HEK293 (cell line): Measurements from ENCODE around the gene OXCT2.

Experiments used
- ATF2 ChIP-seq: fragments of 450-650 bp; formaldehyde crosslinking; IDR thresholded peaks from 2 replicates; pipeline ENCODE4 v1.5.1; 2016; ENCODE audit warnings: missing biosample characterization, missing genetic modification characterization, low read depth
- ELK4 ChIP-seq: IDR thresholded peaks from 2 replicates; pipeline ENCODE4 v1.6.1; 2011; ENCODE audit warnings: mild to moderate bottlenecking, low read depth, low read length, borderline replicate concordance
- HOXA7 ChIP-seq: sonication (generic); formaldehyde crosslinking; IDR thresholded peaks from 2 replicates; pipeline ENCODE4 v1.8.1; 2022; ENCODE audit warnings: missing genetic modification reagents, borderline replicate concordance
- KLF17 ChIP-seq: fragments of 450-650 bp; formaldehyde crosslinking; IDR thresholded peaks from 2 replicates; pipeline ENCODE4 v1.5.1; 2016; ENCODE audit warnings: missing biosample characterization, missing genetic modification characterization
- PRDM4 ChIP-seq: fragments of 450-650 bp; formaldehyde crosslinking; IDR thresholded peaks from 2 replicates; pipeline ENCODE4 v1.5.1; 2017; ENCODE audit warnings: missing biosample characterization, missing genetic modification characterization
- PRDM6 ChIP-seq: fragments of 450-650 bp; formaldehyde crosslinking; IDR thresholded peaks from 2 replicates; pipeline ENCODE4 v1.5.1; 2017; ENCODE audit warnings: missing biosample characterization, missing genetic modification characterization
- SP7 ChIP-seq: fragments of 450-650 bp; formaldehyde crosslinking; IDR thresholded peaks from 2 replicates; pipeline ENCODE4 v1.5.1; 2016; ENCODE audit warnings: missing biosample characterization, missing genetic modification characterization
- YY2 ChIP-seq: fragments of 450-650 bp; formaldehyde crosslinking; IDR thresholded peaks from 2 replicates; pipeline ENCODE4 v1.5.1; 2016; ENCODE audit warnings: missing biosample characterization, missing genetic modification characterization
- ZBTB17 ChIP-seq: fragments of 450-650 bp; formaldehyde crosslinking; IDR thresholded peaks from 2 replicates; pipeline ENCODE4 v1.5.1; 2016; ENCODE audit warnings: missing biosample characterization, missing genetic modification characterization
- ZBTB21 ChIP-seq: fragments of 450-650 bp; formaldehyde crosslinking; IDR thresholded peaks from 2 replicates; pipeline ENCODE4 v1.5.1; 2017; ENCODE audit warnings: missing biosample characterization, missing genetic modification characterization
- ZIC2 ChIP-seq: fragments of 450-650 bp; formaldehyde crosslinking; IDR thresholded peaks from 2 replicates; pipeline ENCODE4 v1.5.1; 2016; ENCODE audit warnings: missing biosample characterization, missing genetic modification characterization
- ZNF138 ChIP-seq: fragments of 450-650 bp; formaldehyde crosslinking; IDR thresholded peaks from 2 replicates; pipeline ENCODE4 v1.5.1; 2016; ENCODE audit warnings: missing biosample characterization, missing genetic modification characterization, borderline replicate concordance
- ZNF157 ChIP-seq: fragments of 450-650 bp; formaldehyde crosslinking; IDR thresholded peaks from 2 replicates; pipeline ENCODE4 v1.5.1; 2016; ENCODE audit warnings: missing biosample characterization, missing genetic modification characterization
- ZNF169 ChIP-seq: fragments of 450-650 bp; formaldehyde crosslinking; IDR thresholded peaks from 2 replicates; pipeline ENCODE4 v1.5.1; 2016; ENCODE audit warnings: missing biosample characterization, missing genetic modification characterization
- ZNF211 ChIP-seq: fragments of 450-650 bp; formaldehyde crosslinking; IDR thresholded peaks from 2 replicates; pipeline ENCODE4 v1.5.1; 2016; ENCODE audit warnings: low read depth, missing biosample characterization, missing genetic modification characterization
- ZNF26 ChIP-seq: fragments of 450-650 bp; formaldehyde crosslinking; IDR thresholded peaks from 2 replicates; pipeline ENCODE4 v1.5.1; 2016; ENCODE audit warnings: missing biosample characterization, missing genetic modification characterization
- ZNF311 ChIP-seq: fragments of 450-650 bp; formaldehyde crosslinking; IDR thresholded peaks from 2 replicates; pipeline ENCODE4 v1.5.1; 2017; ENCODE audit warnings: missing biosample characterization, missing genetic modification characterization, borderline replicate concordance
- ZNF366 ChIP-seq: fragments of 450-650 bp; formaldehyde crosslinking; conservative IDR thresholded peaks from 2 replicates; pipeline ENCODE4 v1.5.1; 2016; ENCODE audit warnings: missing biosample characterization, missing genetic modification characterization
- ZNF423 ChIP-seq: fragments of 450-650 bp; formaldehyde crosslinking; IDR thresholded peaks from 2 replicates; pipeline ENCODE4 v1.5.1; 2016; ENCODE audit warnings: missing biosample characterization, missing genetic modification characterization
- ZNF473 ChIP-seq: fragments of 450-650 bp; formaldehyde crosslinking; IDR thresholded peaks from 2 replicates; pipeline ENCODE4 v1.5.1; 2017; ENCODE audit warnings: missing biosample characterization, missing genetic modification characterization
- ZNF521 ChIP-seq: fragments of 450-650 bp; formaldehyde crosslinking; IDR thresholded peaks from 2 replicates; pipeline ENCODE4 v1.5.1; 2017; ENCODE audit warnings: missing biosample characterization, mild to moderate bottlenecking, missing genetic modification characterization
- ZNF555 ChIP-seq: fragments of 450-650 bp; formaldehyde crosslinking; conservative IDR thresholded peaks from 2 replicates; pipeline ENCODE4 v1.5.1; 2017; ENCODE audit warnings: missing biosample characterization, mild to moderate bottlenecking, missing genetic modification characterization, inconsistent platforms
- ZNF558 ChIP-seq: fragments of 450-650 bp; formaldehyde crosslinking; IDR thresholded peaks from 2 replicates; pipeline ENCODE4 v1.5.1; 2016; ENCODE audit warnings: missing biosample characterization, missing genetic modification characterization
- ZNF561 ChIP-seq: fragments of 450-650 bp; IDR thresholded peaks from 2 replicates; pipeline ENCODE4 v1.5.1; 2018; ENCODE audit warnings: missing biosample characterization, missing genetic modification characterization, borderline replicate concordance
- ZNF596 ChIP-seq: fragments of 450-650 bp; IDR thresholded peaks from 2 replicates; pipeline ENCODE4 v1.5.0; 2018; ENCODE audit warnings: missing biosample characterization, mild to moderate bottlenecking, missing genetic modification characterization, moderate library complexity
- ZNF610 ChIP-seq: fragments of 450-650 bp; formaldehyde crosslinking; IDR thresholded peaks from 2 replicates; pipeline ENCODE4 v1.5.1; 2016; ENCODE audit warnings: missing biosample characterization, missing genetic modification characterization, borderline replicate concordance
- ZNF704 ChIP-seq: fragments of 450-650 bp; formaldehyde crosslinking; IDR thresholded peaks from 2 replicates; pipeline ENCODE4 v1.5.1; 2016; ENCODE audit warnings: missing biosample characterization, missing genetic modification characterization
- ZSCAN4 ChIP-seq: fragments of 450-650 bp; formaldehyde crosslinking; IDR thresholded peaks from 2 replicates; pipeline ENCODE4 v1.5.1; 2017; ENCODE audit warnings: missing biosample characterization, missing genetic modification characterization

Gene OXCT2

GRCh38 chr1:39788758-39789570, 17.8 kb upstream of the OXCT2 start, which contains the start of gene BMP8B (continued):
- TF ChIP-seq ZNF596 (tag by site-specific recombination) (peak; percentile 49; the same call in 1 of the 2 replicates), KLF17 (tag by site-specific recombination) (peak; percentile 67; the same call in 1 of the 2 replicates), ZNF157 (tag by site-specific recombination) (no peak), ZBTB21 (no peak), ZNF311 (tag by site-specific recombination) (no peak), ZNF610 (tag by site-specific recombination) (no peak), ELK4 (no peak), ZNF211 (no peak), YY2 (tag by site-specific recombination) (no peak), HOXA7 (CRISPR knock-in tag) (no peak), PRDM6 (tag by site-specific recombination) (no peak), ZNF561 (peak; percentile 69; the same call in 1 of the 2 replicates), ZBTB17 (tag by site-specific recombination) (peak; percentile 72; the same call in 1 of the 2 replicates), ZNF555 (tag by site-specific recombination) (no peak), ZNF169 (no peak), ZNF138 (no peak), ZSCAN4 (no peak), ZNF26 (tag by site-specific recombination) (no peak), PRDM4 (tag by site-specific recombination) (no peak), ZNF558 (tag by site-specific recombination) (no peak), ATF2 (tag by site-specific recombination) (no peak), ZIC2 (peak; percentile 29; the same call in 1 of the 2 replicates), ZNF473 (tag by site-specific recombination) (no peak), ZNF423 (tag by site-specific recombination) (no peak), ZNF704 (tag by site-specific recombination) (no peak), ZNF366 (tag by site-specific recombination) (no peak), SP7 (no peak), ZNF521 (tag by site-specific recombination) (no peak)
